ENCODE measurements around the gene ARHGAP22. TPM values are rescaled to one million over a fixed set of nuclear protein-coding genes. Genes with fewer than 3 reads are reported as not detected.

The ARHGAP22 gene
- total RNA-seq, 1 experiment from 2014 or later, result 9.9 TPM

DNA sequence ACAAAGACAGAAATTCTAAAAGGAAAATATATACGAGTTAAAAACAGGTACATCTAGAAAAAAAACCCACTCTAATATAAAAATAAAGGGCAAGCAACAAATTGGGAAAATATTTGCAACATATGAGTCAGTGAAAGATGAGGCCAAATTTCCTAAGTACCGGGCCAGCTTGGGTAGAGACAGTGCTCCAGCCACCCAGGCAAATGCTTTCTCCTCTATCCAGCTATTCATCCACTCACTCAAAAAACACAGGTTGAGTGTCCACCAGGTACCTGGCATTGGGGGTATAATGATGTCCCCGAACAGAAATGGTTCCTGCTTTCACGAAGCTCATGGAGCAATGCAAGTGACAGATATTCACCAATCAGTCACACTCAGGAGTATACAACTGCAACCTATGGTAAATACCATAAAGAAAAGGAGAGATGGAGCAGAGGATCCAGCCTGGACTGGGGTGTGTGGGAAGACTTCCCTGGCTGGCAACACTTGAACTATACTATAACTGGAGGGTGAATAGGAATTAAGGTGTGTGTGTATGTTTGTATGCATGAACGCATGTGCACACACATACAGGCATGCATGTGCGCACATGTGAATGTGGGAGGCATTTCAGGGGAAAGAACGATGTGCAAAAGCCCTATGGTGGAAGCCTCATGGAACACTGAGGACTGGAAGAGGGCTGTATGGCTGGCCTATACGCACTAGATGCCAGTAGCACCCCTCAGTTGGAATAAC is 2.3 kb downstream of the ARHGAP22 start:
- Histone ChIP-seq H3K79me2 (ENCODE audit: insufficient read depth, low read length) (peaks cover 26% of the 10 kb centered on the region; the same call in 1 of the 2 replicates), H3K27ac (ENCODE audit: low read depth, low read length) (no peak overlapping the region), H3K4me1 (ENCODE audit: control insufficient read depth in 1 of 2, insufficient read depth in 2 of 2, low read length in 2 of 2) (peaks cover 6 to 27% of the 10 kb centered on the region in 2 experiments), H3K9me3 (ENCODE audit: control insufficient read depth in 1 of 2, insufficient read depth in 1 of 2, low read depth in 1 of 2, low read length in 2 of 2) (no peaks in the 10 kb centered on the region), H3K4me2 (ENCODE audit: low read length) (no peak overlapping the region), H3K36me3 (ENCODE audit: control insufficient read depth in 1 of 2, insufficient read depth in 2 of 2, low read length in 2 of 2) (no peaks in the 10 kb centered on the region), H3K4me3 (replicated peaks in 1 of 2; ENCODE audit: low read depth in 1 of 2, low read length in 2 of 2) (no peak overlapping the region), H2AFZ (ENCODE audit: low read depth, low read length, poor library complexity, severe bottlenecking) (no peak overlapping the region), H3K27me3 (ENCODE audit: insufficient read depth, low read length) (no peaks in the 10 kb centered on the region), H3K9me2 (ENCODE audit: insufficient read depth) (no peaks in the 10 kb centered on the region), H4K20me1 (ENCODE audit: insufficient read depth) (0 out of 2 replicates have a peak, but pooled peaks cover 3% of the 10 kb centered on the region), H3K9ac (ENCODE audit: low read length) (no peak overlapping the region)
- ChIA-PET CTCF (no interaction called here), POLR2A (interaction anchor here (0.5 kb wide), 1 partner anchor 47 kb away, joined by 6 read pairs; no protein-coding TSS in a partner anchor), RAD21 (ENCODE audit: low non-redundant PET in 1 of 2, low total read pairs in 2 of 2, uncharacterized antibody in 2 of 2, unreplicated experiment in 2 of 2) (no interaction called here)
- ATAC-seq (no peak), DNase-seq (ENCODE audit: low read depth, low spot score) (no peak)
- intact Hi-C loops (cut with micrococcal nuclease), result loop anchor here (10.0 kb wide), 1 partner anchor 52 kb away; no protein-coding TSS in a partner anchor
- TF ChIP-seq ZFX (IDR thresholded peaks at IDR 0.05) (no peak), POLR2AphosphoS5 (IDR thresholded peaks at IDR 0.05; ENCODE audit: low read depth, low read length) (no peak), EZH2 (IDR thresholded peaks at IDR 0.05) (no peak), EZH2phosphoT487 (IDR thresholded peaks at IDR 0.05; ENCODE audit: borderline replicate concordance) (no peak), RAD21 (IDR thresholded peaks at IDR 0.05; ENCODE audit: low read depth) (no peak), ELF1 (IDR thresholded peaks at IDR 0.05; ENCODE audit: borderline replicate concordance, low read depth) (no peak), JUND (IDR thresholded peaks at IDR 0.05) (no peak), CEBPB (IDR thresholded peaks at IDR 0.05; ENCODE audit: low read depth) (no peak), POLR2A (IDR thresholded peaks at IDR 0.05; ENCODE audit: borderline replicate concordance, extremely low read depth, insufficient read depth, insufficient read length) (no peak), TCF7L2 (IDR thresholded peaks at IDR 0.05; ENCODE audit: borderline replicate concordance, extremely low read depth, insufficient read depth, insufficient read length) (no peak), SP1 (IDR thresholded peaks at IDR 0.05; ENCODE audit: low read depth) (no peak), CBX3 (IDR thresholded peaks at IDR 0.05; ENCODE audit: low read depth) (no peak)
- TF ChIP-seq, protein P1, sequence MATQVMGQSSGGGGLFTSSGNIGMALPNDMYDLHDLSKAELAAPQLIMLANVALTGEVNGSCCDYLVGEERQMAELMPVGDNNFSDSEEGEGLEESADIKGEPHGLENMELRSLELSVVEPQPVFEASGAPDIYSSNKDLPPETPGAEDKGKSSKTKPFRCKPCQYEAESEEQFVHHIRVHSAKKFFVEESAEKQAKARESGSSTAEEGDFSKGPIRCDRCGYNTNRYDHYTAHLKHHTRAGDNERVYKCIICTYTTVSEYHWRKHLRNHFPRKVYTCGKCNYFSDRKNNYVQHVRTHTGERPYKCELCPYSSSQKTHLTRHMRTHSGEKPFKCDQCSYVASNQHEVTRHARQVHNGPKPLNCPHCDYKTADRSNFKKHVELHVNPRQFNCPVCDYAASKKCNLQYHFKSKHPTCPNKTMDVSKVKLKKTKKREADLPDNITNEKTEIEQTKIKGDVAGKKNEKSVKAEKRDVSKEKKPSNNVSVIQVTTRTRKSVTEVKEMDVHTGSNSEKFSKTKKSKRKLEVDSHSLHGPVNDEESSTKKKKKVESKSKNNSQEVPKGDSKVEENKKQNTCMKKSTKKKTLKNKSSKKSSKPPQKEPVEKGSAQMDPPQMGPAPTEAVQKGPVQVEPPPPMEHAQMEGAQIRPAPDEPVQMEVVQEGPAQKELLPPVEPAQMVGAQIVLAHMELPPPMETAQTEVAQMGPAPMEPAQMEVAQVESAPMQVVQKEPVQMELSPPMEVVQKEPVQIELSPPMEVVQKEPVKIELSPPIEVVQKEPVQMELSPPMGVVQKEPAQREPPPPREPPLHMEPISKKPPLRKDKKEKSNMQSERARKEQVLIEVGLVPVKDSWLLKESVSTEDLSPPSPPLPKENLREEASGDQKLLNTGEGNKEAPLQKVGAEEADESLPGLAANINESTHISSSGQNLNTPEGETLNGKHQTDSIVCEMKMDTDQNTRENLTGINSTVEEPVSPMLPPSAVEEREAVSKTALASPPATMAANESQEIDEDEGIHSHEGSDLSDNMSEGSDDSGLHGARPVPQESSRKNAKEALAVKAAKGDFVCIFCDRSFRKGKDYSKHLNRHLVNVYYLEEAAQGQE (IDR thresholded peaks at IDR 0.05; ENCODE audit: low read depth), result no peak
- TF ChIP-seq, protein P2, sequence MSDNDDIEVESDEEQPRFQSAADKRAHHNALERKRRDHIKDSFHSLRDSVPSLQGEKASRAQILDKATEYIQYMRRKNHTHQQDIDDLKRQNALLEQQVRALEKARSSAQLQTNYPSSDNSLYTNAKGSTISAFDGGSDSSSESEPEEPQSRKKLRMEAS (IDR thresholded peaks at IDR 0.05), result no peak
- TF ChIP-seq, protein P3, sequence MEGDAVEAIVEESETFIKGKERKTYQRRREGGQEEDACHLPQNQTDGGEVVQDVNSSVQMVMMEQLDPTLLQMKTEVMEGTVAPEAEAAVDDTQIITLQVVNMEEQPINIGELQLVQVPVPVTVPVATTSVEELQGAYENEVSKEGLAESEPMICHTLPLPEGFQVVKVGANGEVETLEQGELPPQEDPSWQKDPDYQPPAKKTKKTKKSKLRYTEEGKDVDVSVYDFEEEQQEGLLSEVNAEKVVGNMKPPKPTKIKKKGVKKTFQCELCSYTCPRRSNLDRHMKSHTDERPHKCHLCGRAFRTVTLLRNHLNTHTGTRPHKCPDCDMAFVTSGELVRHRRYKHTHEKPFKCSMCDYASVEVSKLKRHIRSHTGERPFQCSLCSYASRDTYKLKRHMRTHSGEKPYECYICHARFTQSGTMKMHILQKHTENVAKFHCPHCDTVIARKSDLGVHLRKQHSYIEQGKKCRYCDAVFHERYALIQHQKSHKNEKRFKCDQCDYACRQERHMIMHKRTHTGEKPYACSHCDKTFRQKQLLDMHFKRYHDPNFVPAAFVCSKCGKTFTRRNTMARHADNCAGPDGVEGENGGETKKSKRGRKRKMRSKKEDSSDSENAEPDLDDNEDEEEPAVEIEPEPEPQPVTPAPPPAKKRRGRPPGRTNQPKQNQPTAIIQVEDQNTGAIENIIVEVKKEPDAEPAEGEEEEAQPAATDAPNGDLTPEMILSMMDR (IDR thresholded peaks at IDR 0.05 in 2 of 3, conservative IDR thresholded peaks at IDR 0.05 in 1 of 3; ENCODE audit: borderline replicate concordance in 1 of 3, insufficient read depth in 1 of 3, low read depth in 2 of 3, low read length in 2 of 3), result no peak
- TF ChIP-seq, protein P4, sequence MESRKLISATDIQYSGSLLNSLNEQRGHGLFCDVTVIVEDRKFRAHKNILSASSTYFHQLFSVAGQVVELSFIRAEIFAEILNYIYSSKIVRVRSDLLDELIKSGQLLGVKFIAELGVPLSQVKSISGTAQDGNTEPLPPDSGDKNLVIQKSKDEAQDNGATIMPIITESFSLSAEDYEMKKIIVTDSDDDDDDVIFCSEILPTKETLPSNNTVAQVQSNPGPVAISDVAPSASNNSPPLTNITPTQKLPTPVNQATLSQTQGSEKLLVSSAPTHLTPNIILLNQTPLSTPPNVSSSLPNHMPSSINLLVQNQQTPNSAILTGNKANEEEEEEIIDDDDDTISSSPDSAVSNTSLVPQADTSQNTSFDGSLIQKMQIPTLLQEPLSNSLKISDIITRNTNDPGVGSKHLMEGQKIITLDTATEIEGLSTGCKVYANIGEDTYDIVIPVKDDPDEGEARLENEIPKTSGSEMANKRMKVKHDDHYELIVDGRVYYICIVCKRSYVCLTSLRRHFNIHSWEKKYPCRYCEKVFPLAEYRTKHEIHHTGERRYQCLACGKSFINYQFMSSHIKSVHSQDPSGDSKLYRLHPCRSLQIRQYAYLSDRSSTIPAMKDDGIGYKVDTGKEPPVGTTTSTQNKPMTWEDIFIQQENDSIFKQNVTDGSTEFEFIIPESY (IDR thresholded peaks at IDR 0.05; ENCODE audit: extremely low read depth, insufficient replicate concordance, low read length), result no peak
- TF ChIP-seq, protein P5, sequence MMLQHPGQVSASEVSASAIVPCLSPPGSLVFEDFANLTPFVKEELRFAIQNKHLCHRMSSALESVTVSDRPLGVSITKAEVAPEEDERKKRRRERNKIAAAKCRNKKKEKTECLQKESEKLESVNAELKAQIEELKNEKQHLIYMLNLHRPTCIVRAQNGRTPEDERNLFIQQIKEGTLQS (IDR thresholded peaks at IDR 0.05), result no peak
- no TSS peak for BruUV-seq (replicated peaks)

All from HCT116 (cell line).